ENCODE measurements around the gene HEYL. TPM values are rescaled to one million over a fixed set of nuclear protein-coding genes. Genes with fewer than 3 reads are reported as not detected.

The HEYL gene
- total RNA-seq, 1 experiment from 2014 or later: 3.4 TPM

GRCh38 chr1:39671433-39671792, 32.0 kb upstream of the HEYL start:
- intact Hi-C loops (cut with micrococcal nuclease; ENCODE audit: unreplicated experiment): no loop called here
- Mint-ChIP-seq H3K4me3 (ENCODE audit: unreplicated experiment) (peak overlapping the region; percentile 50), H3K4me1 (ENCODE audit: low read depth, unreplicated experiment) (no peaks in the 10 kb centered on the region), H3K27ac (ENCODE audit: unreplicated experiment) (no peak overlapping the region), H3K9me3 (ENCODE audit: unreplicated experiment) (no peaks in the 10 kb centered on the region), H3K36me3 (ENCODE audit: insufficient read depth, unreplicated experiment) (no peaks in the 10 kb centered on the region), H3K27me3 (ENCODE audit: insufficient read depth, unreplicated experiment) (peaks cover 10% of the 10 kb centered on the region)
- peak overlapping the region; percentile 30 for H3K4me3 ChIP-seq (ENCODE audit: low read depth, low read length)
- no peaks in the 10 kb centered on the region for H3K9me3 ChIP-seq
- ChIA-PET POLR2A (no interaction called here), CTCF (interaction anchor here (0.8 kb wide), 1 partner anchor 14 kb away, joined by 3 read pairs; no protein-coding TSS in a partner anchor)
- no peak for DNase-seq
- no peaks in the 10 kb centered on the region for H3K4me1 ChIP-seq
- H3K36me3 ChIP-seq (ENCODE audit: control insufficient read depth, insufficient read depth, low read length): no peaks in the 10 kb centered on the region
- no peaks in the 10 kb centered on the region; the same call in 1 of the 2 replicates for H3K27me3 ChIP-seq (replicated peaks; ENCODE audit: control insufficient read depth, insufficient read depth, low read length)
- BruUV-seq (replicated peaks): no TSS peak
- TF ChIP-seq, protein P1, sequence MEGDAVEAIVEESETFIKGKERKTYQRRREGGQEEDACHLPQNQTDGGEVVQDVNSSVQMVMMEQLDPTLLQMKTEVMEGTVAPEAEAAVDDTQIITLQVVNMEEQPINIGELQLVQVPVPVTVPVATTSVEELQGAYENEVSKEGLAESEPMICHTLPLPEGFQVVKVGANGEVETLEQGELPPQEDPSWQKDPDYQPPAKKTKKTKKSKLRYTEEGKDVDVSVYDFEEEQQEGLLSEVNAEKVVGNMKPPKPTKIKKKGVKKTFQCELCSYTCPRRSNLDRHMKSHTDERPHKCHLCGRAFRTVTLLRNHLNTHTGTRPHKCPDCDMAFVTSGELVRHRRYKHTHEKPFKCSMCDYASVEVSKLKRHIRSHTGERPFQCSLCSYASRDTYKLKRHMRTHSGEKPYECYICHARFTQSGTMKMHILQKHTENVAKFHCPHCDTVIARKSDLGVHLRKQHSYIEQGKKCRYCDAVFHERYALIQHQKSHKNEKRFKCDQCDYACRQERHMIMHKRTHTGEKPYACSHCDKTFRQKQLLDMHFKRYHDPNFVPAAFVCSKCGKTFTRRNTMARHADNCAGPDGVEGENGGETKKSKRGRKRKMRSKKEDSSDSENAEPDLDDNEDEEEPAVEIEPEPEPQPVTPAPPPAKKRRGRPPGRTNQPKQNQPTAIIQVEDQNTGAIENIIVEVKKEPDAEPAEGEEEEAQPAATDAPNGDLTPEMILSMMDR (IDR thresholded peaks at IDR 0.05; ENCODE audit: insufficient read depth in 1 of 2, low read depth in 1 of 2, low read length in 1 of 2, severe bottlenecking in 1 of 2, unreplicated experiment in 1 of 2): no peak

- no TSS peak for BruUV-seq (replicated peaks)
- no peaks in the 10 kb centered on the region for H3K4me1 Mint-ChIP-seq (ENCODE audit: low read depth, unreplicated experiment)
- H3K27me3 Mint-ChIP-seq (ENCODE audit: insufficient read depth, unreplicated experiment): peaks cover 10% of the 10 kb centered on the region
- H3K36me3 Mint-ChIP-seq (ENCODE audit: insufficient read depth, unreplicated experiment): no peaks in the 10 kb centered on the region
- H3K9me3 ChIP-seq: no peaks in the 10 kb centered on the region
- intact Hi-C loops (cut with micrococcal nuclease; ENCODE audit: unreplicated experiment): no loop called here
- POLR2A ChIA-PET: no interaction called here
- H3K27ac Mint-ChIP-seq (ENCODE audit: unreplicated experiment): no peak overlapping the region
- DNase-seq: no peak
- H3K4me3 Mint-ChIP-seq (ENCODE audit: unreplicated experiment): peak overlapping the region; percentile 50
- H3K36me3 ChIP-seq (ENCODE audit: control insufficient read depth, insufficient read depth, low read length): no peaks in the 10 kb centered on the region
- H3K4me1 ChIP-seq: no peaks in the 10 kb centered on the region
- no peak overlapping the region for H3K4me3 ChIP-seq (ENCODE audit: low read depth, low read length)
- H3K9me3 Mint-ChIP-seq (ENCODE audit: unreplicated experiment): no peaks in the 10 kb centered on the region
- CTCF ChIA-PET: interaction anchor here (0.8 to 1.0 kb wide), 2 partner anchors 13 to 128 kb away, joined by 3 read pairs; no protein-coding TSS in a partner anchor
- TF ChIP-seq, protein P1 (IDR thresholded peaks at IDR 0.05; ENCODE audit: insufficient read depth in 1 of 2, low read depth in 1 of 2, low read length in 1 of 2, severe bottlenecking in 1 of 2, unreplicated experiment in 1 of 2): no peak
- H3K27me3 ChIP-seq (replicated peaks; ENCODE audit: control insufficient read depth, insufficient read depth, low read length): no peaks in the 10 kb centered on the region; the same call in 1 of the 2 replicates
Observed at GRCh38 chr1:39670689-39671088, 31.2 kb upstream of the HEYL start.

DNA sequence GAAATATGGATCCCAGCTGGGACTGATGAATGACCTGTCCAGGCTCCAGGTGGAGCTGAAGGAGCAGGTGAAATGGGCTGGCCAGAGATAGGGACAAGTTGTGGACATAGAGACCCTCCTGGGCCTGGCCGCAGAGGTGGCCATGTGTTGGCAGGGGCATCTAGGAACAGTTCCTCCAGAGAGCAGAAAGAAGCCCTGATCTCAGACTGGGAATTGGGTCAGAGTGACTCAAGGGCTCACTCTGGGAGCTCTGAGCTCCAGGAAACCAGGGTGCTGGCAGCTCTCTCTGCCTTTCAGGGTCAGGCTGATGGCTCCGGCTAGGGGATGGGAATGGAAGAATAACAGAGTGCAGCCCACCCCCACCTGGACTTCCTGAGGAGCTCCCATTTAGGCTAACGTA, 29.5 kb upstream of the HEYL start:
- BruUV-seq (replicated peaks): no TSS peak
- no peaks in the 10 kb centered on the region for H3K9me3 ChIP-seq

More for the DNA sequence above, 29.5 kb upstream of the HEYL start:
- Mint-ChIP-seq H3K9me3 (ENCODE audit: unreplicated experiment) (no peaks in the 10 kb centered on the region), H3K27me3 (ENCODE audit: insufficient read depth, unreplicated experiment) (peaks cover 10% of the 10 kb centered on the region), H3K36me3 (ENCODE audit: insufficient read depth, unreplicated experiment) (no peaks in the 10 kb centered on the region), H3K27ac (ENCODE audit: unreplicated experiment) (no peak overlapping the region), H3K4me1 (ENCODE audit: low read depth, unreplicated experiment) (no peaks in the 10 kb centered on the region), H3K4me3 (ENCODE audit: unreplicated experiment) (no peak overlapping the region)
- H3K4me3 ChIP-seq (ENCODE audit: low read depth, low read length): no peak overlapping the region
- ChIA-PET POLR2A (no interaction called here), CTCF (no interaction called here)
- DNase-seq: no peak
- H3K4me1 ChIP-seq: no peaks in the 10 kb centered on the region
- TF ChIP-seq, protein P1 (IDR thresholded peaks at IDR 0.05; ENCODE audit: insufficient read depth in 1 of 2, low read depth in 1 of 2, low read length in 1 of 2, severe bottlenecking in 1 of 2, unreplicated experiment in 1 of 2): no peak
- H3K36me3 ChIP-seq (ENCODE audit: control insufficient read depth, insufficient read depth, low read length): no peaks in the 10 kb centered on the region
- no peaks in the 10 kb centered on the region; the same call in 1 of the 2 replicates for H3K27me3 ChIP-seq (replicated peaks; ENCODE audit: control insufficient read depth, insufficient read depth, low read length)
- intact Hi-C loops (cut with micrococcal nuclease; ENCODE audit: unreplicated experiment): no loop called here
